HEK293 (cell line): ENCODE results near the gene MYBPH.

Experiments used
- CTCF ChIA-PET: fragments of 350-600 bp; formaldehyde crosslinking; extraction: SDS; loops from one replicate; lab custom pipeline; 2021; ENCODE audit warnings: antibody characterized with exemption; lab: Yijun Ruan, JAX
- POLR2A ChIA-PET: fragments of 300-600 bp; formaldehyde crosslinking; extraction: SDS; loops from one replicate; lab custom pipeline; 2020; ENCODE audit warnings: antibody characterized with exemption, inconsistent platforms; lab: Yijun Ruan, JAX
- H3K27ac ChIP-seq: fragments of 200-500 bp; sonication (Bioruptor generic); 2 replicates; pipeline ENCODE4 v1.5.1; 2014; ENCODE audit warnings: low read depth, low read length, control low read depth, inconsistent platforms; ENCODE audit errors: extremely low read depth
- H3K36me3 ChIP-seq, 2 experiments: fragments of 200-500 bp in 1 of 2; sonication (Bioruptor generic) in 1 of 2; 1 replicate in 1 of 2; 2 replicates in 1 of 2; pipeline ENCODE4 v1.5.1; 2014 to 2017; ENCODE audit warnings: inconsistent platforms in 2 of 2, low read length in 2 of 2; ENCODE audit not compliant: control insufficient read depth in 2 of 2, insufficient read depth in 1 of 2
- H3K4me1 ChIP-seq: fragments of 200-500 bp; sonication (Bioruptor generic); 2 replicates; pipeline ENCODE4 v1.5.1; 2014; ENCODE audit warnings: mild to moderate bottlenecking, low read length, inconsistent platforms; ENCODE audit not compliant: control insufficient read depth, insufficient read depth
- H3K4me3 ChIP-seq: 2 replicates; pipeline ENCODE4 v1.5.1; 2011; ENCODE audit warnings: low read depth, mild to moderate bottlenecking, control low read depth, low read length, moderate library complexity
- H3K9me3 ChIP-seq: fragments of 200-500 bp; sonication (Bioruptor generic); 2 replicates; pipeline ENCODE4 v1.5.1; 2014; ENCODE audit warnings: low read depth, low read length, inconsistent platforms; ENCODE audit not compliant: control insufficient read depth, insufficient read depth
- EGR2 ChIP-seq: fragments of 450-650 bp; formaldehyde crosslinking; IDR thresholded peaks from 2 replicates; pipeline ENCODE4 v1.5.1; 2016; ENCODE audit warnings: low read depth, missing biosample characterization, missing genetic modification characterization
- HIC1 ChIP-seq: fragments of 450-650 bp; formaldehyde crosslinking; IDR thresholded peaks from 2 replicates; pipeline ENCODE4 v1.5.1; 2016; ENCODE audit warnings: missing biosample characterization, missing genetic modification characterization
- KLF10 ChIP-seq: fragments of 450-650 bp; IDR thresholded peaks from 2 replicates; pipeline ENCODE4 v1.5.1; 2018; ENCODE audit warnings: missing biosample characterization, mild to moderate bottlenecking, missing genetic modification characterization
- KLF7 ChIP-seq: fragments of 450-650 bp; formaldehyde crosslinking; IDR thresholded peaks from 2 replicates; pipeline ENCODE4 v1.5.1; 2016; ENCODE audit warnings: missing biosample characterization, missing genetic modification characterization, borderline replicate concordance
- MYNN ChIP-seq: fragments of 450-650 bp; formaldehyde crosslinking; IDR thresholded peaks from 2 replicates; pipeline ENCODE4 v1.5.1; 2016; ENCODE audit warnings: missing biosample characterization, missing genetic modification characterization, borderline replicate concordance
- PATZ1 ChIP-seq: fragments of 450-650 bp; formaldehyde crosslinking; IDR thresholded peaks from 2 replicates; pipeline ENCODE4 v1.5.1; 2016; ENCODE audit warnings: missing biosample characterization, missing genetic modification characterization
- PRDM1 ChIP-seq: fragments of 450-650 bp; formaldehyde crosslinking; IDR thresholded peaks from 2 replicates; pipeline ENCODE4; 2016; ENCODE audit warnings: missing biosample characterization, missing genetic modification characterization
- SP2 ChIP-seq: fragments of 450-650 bp; formaldehyde crosslinking; IDR thresholded peaks from 2 replicates; pipeline ENCODE4 v1.5.1; 2016; ENCODE audit warnings: missing biosample characterization, missing genetic modification characterization
- SP3 ChIP-seq: fragments of 450-650 bp; formaldehyde crosslinking; IDR thresholded peaks from 2 replicates; pipeline ENCODE4 v1.5.1; 2016; ENCODE audit warnings: missing biosample characterization, missing genetic modification characterization
- ZBTB10 ChIP-seq: fragments of 450-650 bp; formaldehyde crosslinking; IDR thresholded peaks from 2 replicates; pipeline ENCODE4 v1.5.1; 2016; ENCODE audit warnings: missing biosample characterization, missing genetic modification characterization
- ZNF121 ChIP-seq: fragments of 450-650 bp; formaldehyde crosslinking; IDR thresholded peaks from 2 replicates; pipeline ENCODE4 v1.5.1; 2016; ENCODE audit warnings: missing biosample characterization, missing genetic modification characterization
- ZNF138 ChIP-seq: fragments of 450-650 bp; formaldehyde crosslinking; IDR thresholded peaks from 2 replicates; pipeline ENCODE4 v1.5.1; 2016; ENCODE audit warnings: missing biosample characterization, missing genetic modification characterization, borderline replicate concordance
- ZNF146 ChIP-seq: fragments of 450-650 bp; formaldehyde crosslinking; IDR thresholded peaks from 2 replicates; pipeline ENCODE4 v1.5.1; 2016; ENCODE audit warnings: missing biosample characterization, missing genetic modification characterization
- ZNF362 ChIP-seq: fragments of 450-650 bp; formaldehyde crosslinking; IDR thresholded peaks from 2 replicates; pipeline ENCODE4 v1.5.1; 2016; ENCODE audit warnings: missing biosample characterization, missing genetic modification characterization
- ZNF366 ChIP-seq: fragments of 450-650 bp; formaldehyde crosslinking; conservative IDR thresholded peaks from 2 replicates; pipeline ENCODE4 v1.5.1; 2016; ENCODE audit warnings: missing biosample characterization, missing genetic modification characterization
- ZNF404 ChIP-seq: fragments of 450-650 bp; formaldehyde crosslinking; IDR thresholded peaks from 2 replicates; pipeline ENCODE4 v1.5.1; 2017; ENCODE audit warnings: missing biosample characterization, missing genetic modification characterization
- ZNF501 ChIP-seq: fragments of 450-650 bp; formaldehyde crosslinking; IDR thresholded peaks from 2 replicates; pipeline ENCODE4 v1.5.1; 2016; ENCODE audit warnings: missing biosample characterization, missing genetic modification characterization
- ZXDB ChIP-seq: fragments of 450-650 bp; formaldehyde crosslinking; IDR thresholded peaks from 2 replicates; pipeline ENCODE4 v1.5.1; 2016; ENCODE audit warnings: missing biosample characterization, missing genetic modification characterization

Gene MYBPH

GRCh38 chr1:203211812-203212211 is 36.2 kb upstream of the MYBPH start (continued):
- TF ChIP-seq HIC1 (tag by site-specific recombination) (no peak), SP3 (no peak)

GRCh38 chr1:203210988-203211387 is 35.4 kb upstream of the MYBPH start:
- Histone ChIP-seq H3K4me3 (no peak overlapping the region), H3K4me1 (no peaks in the 10 kb centered on the region), H3K27ac (no peak overlapping the region), H3K9me3 (no peaks in the 10 kb centered on the region), H3K36me3 (no peaks in the 10 kb centered on the region)
- CTCF ChIA-PET = interaction anchor here (1.0 to 13.0 kb wide), 5 partner anchors 38 to 171 kb away, joined by 3 to 293 read pairs (median 6); no protein-coding TSS in a partner anchor
- TF ChIP-seq KLF10 (tag by site-specific recombination) (no peak), ZNF121 (tag by site-specific recombination) (no peak), ZNF366 (tag by site-specific recombination) (no peak), ZXDB (no peak), EGR2 (tag by site-specific recombination) (no peak), ZNF146 (no peak), ZNF501 (tag by site-specific recombination) (no peak), MYNN (tag by site-specific recombination) (no peak), ZNF138 (tag by site-specific recombination) (no peak), SP2 (tag by site-specific recombination) (no peak), KLF7 (tag by site-specific recombination) (no peak), ZNF404 (tag by site-specific recombination) (no peak)
- POLR2A ChIA-PET = no interaction called here

GRCh38 chr1:203210350-203210749 is 34.7 kb upstream of the MYBPH start:
- ChIA-PET POLR2A (no interaction called here), CTCF (interaction anchor here (1.8 to 13.0 kb wide), 3 partner anchors 37 to 171 kb away, joined by 6 to 293 read pairs (median 8); no protein-coding TSS in a partner anchor)
- H3K27ac ChIP-seq = no peak overlapping the region
- H3K36me3 ChIP-seq = no peaks in the 10 kb centered on the region
- TF ChIP-seq ZNF146 = peak; percentile 90
- TF ChIP-seq PATZ1 (tag by site-specific recombination) = no peak
- no peaks in the 10 kb centered on the region for H3K9me3 ChIP-seq
- no peaks in the 10 kb centered on the region for H3K4me1 ChIP-seq
- H3K4me3 ChIP-seq = no peak overlapping the region

GRCh38 chr1:203208181-203208580 is 32.6 kb upstream of the MYBPH start:
- no peaks in the 10 kb centered on the region for H3K4me1 ChIP-seq
- CTCF ChIA-PET = interaction anchor here (1.5 to 2.1 kb wide), 3 partner anchors 90 to 168 kb away, joined by 4 to 12 read pairs (median 5); no protein-coding TSS in a partner anchor
- TF ChIP-seq ZNF362 (tag by site-specific recombination) (no peak), ZBTB10 (tag by site-specific recombination) (no peak), PRDM1 (tag by site-specific recombination) (no peak)
- H3K27ac ChIP-seq = no peak overlapping the region
- POLR2A ChIA-PET = no interaction called here
- H3K4me3 ChIP-seq = no peak overlapping the region
- no peaks in the 10 kb centered on the region for H3K9me3 ChIP-seq
- H3K36me3 ChIP-seq = no peaks in the 10 kb centered on the region
